HT1080 (cell line): ENCODE results near the gene CTDP1. TPM values are rescaled to one million over a fixed set of nuclear protein-coding genes. Genes with fewer than 3 reads are reported as not detected.

Source experiments
- DNase-seq: peaks from one replicate; pipeline ENCODE4 v3.0.0-alpha.2; 2015; ENCODE audit warnings: low read depth
- total RNA-seq: library from RNA; depleted of rRNA; stranded (reverse); fragments of >200 nt; shearing (Covaris generic); gene quantifications from 2 replicates; pipeline ENCODE4 v1.2.3, GENCODE V29; 2014

CTDP1 gene
- total RNA-seq, 1 experiment from 2014 or later = 26.9 TPM

DNA sequence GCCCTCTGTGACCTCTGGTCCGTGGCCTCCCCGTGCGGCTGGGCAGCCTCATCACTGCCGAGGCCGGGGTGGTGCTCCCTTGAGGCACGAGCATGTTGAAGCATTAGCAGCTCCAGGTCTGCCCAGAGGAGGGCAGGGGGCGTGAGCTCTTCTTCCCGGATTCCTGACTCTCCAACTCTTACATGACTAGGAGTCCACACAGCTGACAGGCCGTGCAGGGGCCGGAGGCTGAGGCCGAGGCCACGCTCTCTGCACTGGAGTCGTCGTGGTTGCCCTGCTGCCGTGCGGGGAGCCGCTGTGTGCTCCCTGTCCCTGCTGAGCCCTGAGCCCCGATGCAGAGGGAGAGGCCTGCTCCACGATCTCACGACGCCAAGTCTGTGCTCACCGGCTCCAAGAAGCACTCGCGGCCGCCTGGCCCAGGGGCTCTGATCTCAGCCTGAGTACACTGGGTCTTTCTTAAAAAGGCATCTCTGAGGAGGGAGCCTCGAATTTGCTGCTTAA, 98.7 kb downstream of the CTDP1 start:
- no peak for DNase-seq

DNA sequence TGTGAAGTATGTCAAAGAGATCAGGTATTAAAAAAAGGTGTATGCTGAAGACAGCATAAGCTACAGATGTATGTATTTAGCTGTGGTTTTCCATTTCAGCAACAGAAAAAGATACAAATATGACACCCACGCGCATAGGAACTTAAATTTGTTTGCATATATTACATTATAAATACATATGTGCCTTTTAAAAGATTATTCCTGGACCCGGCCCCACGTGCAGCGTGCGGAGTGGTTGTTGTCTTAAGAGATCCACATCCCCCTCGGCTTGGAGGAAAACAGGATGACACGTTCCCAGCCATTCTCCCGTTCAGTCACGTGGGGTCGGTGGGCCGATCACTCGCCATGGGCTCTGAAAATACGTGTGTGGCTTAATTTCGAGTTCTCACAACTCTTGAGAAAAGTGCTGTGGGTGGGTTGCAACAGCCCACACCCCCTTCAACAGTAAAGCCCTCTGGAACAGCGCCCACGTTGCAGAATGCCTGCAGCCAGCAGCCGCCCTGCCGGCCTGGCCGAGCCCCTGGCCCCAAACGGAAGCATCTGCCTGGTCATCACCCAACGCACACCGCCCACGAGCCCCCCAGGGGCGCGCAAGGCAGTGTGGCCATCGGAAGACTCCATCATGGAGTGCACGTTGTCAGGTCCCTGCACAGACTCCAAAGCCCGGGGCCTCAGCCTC, 99.6 kb downstream of the CTDP1 start:
- DNase-seq = no peak

DNA sequence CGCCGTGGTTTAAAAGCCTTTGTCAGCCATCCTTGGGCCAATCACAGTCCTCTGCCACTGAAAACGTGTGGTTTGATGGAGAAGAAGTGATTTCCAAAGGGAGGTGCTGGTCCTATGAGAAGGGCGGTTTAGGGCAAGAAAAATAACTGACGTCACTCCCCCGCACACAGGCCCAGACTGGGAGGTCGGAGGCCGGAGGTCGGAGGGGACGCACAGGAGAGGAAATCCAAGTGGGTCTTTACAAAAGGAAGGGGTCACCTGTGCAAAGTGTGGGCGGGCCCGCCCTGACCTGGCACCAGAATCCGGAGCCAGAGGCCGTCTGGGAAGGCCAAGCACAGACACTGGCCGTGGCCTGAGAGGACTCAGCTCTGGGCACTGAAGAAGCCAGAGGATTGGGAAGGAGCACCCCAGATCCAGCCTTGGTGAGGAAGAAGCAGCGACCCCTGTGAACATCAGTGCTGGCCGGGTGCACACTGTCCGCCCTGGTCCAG, 100.1 kb downstream of the CTDP1 start:
- no peak for DNase-seq

DNA sequence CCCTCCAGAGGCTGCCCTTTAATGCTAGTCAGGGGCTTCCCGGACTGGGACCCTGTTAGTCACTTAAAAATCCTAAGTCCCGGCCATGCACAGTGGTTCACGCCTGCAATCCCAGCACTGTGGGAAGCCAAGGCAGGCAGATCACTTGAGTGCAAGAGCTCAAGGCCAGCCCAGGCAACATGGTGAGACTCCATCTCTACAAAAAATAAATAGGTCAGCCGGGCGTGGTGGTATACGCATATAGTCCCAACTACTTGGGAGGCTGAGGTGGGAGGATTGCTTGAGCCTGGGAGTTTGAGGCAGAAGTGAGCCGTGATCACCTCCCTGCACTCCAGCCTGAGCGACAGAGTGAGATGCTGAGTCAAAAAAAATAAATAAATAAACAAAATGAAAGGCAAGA, 100.9 kb downstream of the CTDP1 start:
- no peak for DNase-seq

DNA sequence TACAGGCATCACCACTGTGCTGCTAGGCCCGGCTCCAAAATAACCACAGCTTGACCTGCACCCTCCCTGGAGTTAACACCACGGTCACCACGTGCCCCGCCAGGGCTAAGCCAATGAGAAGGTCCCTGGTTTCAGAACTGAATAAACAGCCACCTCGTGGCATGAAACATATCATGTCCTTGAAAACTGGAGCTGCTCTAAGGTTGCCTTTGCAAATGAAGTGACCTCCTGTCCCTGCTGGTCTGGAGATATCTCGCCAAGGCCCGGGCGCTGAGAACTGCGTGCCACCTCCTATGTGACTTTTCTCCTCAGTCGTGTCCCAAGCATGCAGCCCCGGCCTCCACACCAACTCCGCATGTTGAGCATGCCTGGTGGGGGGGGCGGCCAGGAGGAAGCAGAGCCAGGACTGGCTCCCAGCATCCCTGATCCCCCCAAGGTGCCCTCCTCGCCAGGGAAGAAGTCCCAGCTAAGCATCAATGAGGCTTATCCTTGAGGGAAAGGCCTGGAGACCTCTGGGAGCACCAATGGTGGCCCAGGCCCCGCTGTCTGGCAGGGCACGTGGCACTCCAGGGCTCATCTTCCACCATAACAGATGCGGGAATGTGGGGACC, 101.8 kb downstream of the CTDP1 start:
- no peak for DNase-seq

DNA sequence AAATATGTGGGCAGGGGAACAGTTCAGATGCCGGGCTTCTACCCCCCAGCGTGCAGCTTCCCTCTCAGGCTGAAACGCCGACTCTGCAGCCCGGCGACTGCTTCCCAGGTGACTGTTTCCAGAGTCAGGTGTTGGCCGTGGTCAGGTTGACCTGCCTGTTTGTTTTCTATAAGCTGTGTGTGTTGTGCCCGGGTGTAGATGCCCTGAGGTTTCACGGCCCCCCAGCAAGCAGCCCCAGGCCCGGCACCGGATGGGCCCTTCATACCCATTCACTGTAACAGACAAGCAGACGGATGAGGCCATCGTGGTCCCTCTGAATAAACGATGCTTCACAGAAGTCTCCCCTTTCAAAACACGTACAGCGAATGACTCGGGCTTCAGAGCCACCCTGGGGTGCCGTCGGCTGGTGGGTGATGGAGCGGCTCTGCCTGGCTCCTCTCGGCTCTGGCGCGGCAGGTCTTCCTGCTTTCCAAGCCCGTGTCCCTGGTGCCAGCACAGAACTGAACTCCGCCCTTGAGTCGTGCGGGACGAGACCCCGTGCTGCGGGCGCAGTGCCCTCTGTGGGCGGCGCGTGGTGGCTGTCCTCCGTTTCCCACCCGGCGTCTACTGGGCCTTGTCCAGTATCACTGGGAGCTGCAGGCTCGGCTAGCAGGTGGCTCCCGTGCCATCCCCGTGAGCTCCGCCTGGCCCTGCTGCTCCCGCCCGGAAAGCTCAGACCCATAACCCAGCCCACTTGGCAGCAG, 103.1 kb downstream of the CTDP1 start:
- no peak for DNase-seq

DNA sequence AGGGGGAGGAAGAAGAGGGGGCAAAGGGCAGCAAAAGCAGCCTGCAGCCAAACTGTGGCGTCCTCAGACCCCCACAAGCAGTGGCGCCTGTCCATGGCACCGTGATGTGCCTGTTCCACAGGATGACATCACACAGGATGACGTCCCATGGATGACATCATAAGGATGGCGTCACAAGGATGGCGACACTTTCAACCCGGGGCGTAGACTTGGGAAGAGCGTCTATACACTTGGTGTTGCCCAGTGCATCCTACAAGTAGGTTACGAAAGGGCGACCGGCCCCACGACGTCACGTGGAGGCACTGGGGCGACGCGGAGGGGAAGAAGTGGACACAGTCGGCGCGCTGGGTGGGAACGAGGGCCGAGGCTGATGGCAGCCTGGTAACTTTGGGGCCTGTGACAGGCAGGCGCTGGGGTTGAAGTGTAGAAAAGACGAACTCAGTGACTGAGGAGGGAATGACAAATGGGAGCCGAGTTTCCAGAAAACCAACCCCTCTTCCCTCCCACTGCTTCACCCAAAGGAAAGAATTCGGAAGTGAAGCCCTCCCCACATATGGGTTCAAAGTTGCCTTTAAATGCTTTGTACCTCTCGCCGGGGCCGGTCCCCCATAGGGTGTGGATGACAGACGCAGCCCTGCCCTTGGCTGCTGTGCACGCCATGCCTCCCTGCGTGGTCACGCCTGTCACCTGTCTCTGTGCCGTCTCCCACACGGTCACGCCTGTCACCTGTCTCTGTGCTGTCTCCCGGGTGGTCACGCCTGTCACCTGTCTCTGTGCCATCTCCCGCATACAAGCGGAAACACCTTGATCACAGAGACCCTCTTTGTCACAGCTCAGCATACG, 104.7 kb downstream of the CTDP1 start:
- no peak for DNase-seq

DNA sequence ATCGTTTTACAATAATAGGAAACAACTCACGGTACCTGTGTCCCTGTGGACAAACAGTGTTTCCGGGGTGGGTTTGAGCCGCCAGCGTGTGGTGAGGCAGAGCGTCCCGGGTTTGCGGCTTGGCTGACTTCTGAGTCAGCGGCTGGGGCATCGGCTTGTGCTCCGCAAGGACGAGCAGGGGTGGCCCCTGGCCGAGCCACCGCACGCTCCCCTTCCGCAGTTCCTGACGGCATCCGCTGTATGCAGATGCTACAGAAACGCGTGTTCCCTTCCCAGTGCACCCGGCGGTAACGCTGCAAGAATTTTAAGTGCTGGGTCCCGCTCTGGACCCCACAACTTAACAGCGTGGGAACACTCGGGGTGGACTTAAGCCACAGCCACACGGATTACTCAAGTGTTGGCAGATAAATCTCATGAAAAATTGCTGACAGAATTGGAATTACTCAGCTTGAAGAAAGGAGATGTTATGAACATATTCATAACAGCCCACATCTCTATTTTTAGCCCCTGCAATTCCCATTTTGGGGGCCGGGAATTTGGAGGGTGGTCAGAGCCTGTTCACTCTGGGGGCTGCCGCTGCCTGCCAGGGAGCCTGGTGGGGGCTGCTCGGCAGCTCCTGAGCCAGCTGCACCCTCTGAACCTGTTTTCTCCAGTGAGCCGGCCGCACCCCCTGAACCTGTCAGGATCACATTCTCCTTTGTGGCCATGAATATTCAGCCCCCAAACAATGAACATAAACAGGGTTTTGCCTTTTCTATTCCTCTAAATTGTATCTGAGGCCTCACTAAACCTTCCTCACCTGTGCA, 105.6 kb downstream of the CTDP1 start:
- DNase-seq = peak; percentile 45

DNA sequence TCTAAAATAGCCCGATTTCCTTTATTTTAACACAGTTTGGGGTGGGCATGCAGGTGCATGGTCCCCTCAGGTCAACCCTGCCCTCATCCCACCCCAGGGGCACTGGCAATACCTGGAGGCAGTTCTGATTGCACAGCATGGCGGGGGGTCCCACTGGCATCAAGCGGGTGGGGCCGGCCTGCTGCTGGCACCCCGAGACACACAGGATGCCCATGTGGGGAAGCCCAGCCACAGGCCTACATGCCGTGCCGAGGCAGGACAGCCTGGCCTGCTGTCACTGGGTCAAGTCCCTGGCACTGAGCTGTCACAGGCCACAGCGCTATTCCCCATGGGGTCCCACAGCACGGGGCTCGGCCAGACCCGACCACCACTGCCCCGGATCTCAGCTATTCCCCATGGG, 106.2 kb downstream of the CTDP1 start:
- no peak for DNase-seq

DNA sequence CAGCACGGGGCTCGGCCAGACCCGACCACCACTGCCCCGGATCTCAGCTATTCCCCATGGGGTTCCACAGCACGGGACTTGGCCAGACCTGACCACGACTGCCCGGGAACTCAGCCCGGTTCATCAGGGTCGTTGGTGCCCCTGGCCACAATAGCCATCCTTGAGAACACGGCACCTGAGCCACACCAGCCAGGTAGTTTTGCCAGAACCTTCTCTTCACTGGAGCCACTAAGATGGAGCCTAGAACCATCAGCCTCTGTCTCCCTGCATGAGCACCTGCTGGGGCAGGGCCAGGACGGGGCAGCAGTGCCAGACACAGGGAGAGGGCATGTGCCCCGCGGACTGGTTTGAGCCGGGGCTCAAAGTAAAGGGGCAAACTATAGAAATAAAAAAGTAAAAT, 106.7 kb downstream of the CTDP1 start:
- DNase-seq = no peak

DNA sequence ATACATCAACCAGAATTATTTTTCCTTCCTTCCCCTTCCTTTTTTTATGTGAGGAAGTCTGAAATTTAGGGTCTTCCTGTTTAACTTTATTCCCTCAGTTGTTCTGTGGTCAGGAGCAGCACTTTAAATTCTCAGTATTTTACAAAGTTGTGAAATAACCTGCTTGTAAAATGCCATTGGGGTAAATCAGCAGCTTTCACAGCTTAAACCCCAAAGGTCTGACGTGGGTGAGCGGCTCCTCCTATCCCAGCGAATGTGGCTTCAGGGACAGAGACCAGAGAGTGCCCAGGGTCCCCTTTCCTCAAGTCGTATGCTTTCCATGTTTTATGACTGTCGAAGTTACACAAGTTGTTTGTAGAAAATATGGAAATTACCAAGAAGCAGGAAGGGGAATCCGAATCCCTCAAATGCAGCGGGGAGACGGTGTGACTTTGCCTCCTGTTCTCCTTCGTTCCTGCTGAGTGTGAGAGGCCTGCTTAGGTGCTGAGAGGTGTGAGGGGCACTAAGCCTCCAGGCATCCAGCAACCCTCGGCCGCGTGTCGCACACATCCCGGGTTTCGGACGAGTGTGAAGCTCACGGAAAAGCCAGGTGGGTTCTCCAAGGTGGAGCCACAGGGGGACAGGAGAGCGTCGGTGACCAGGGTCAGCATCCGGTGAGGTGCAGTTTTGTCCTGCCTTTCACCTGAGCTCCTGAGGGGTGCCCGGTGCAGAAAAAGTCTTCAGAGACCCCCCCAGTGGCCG, 107.4 kb downstream of the CTDP1 start:
- no peak for DNase-seq

DNA sequence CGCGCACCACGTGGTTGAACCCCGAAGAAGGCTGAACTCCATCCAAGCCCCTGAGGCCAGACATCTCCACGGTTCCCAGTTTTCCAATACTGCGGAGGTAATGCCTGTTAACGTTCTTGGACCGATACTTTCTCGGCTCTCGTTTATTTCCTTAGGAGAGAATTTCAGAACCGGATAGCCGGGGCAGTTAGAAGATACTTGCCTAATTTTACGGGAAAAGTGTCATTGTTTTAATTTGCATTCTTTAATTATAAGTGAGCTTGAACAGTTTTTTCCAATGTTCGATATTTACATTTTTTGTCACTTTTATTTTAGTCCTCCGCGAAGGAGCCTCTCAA, 107.9 kb downstream of the CTDP1 start:
- no peak for DNase-seq

DNA sequence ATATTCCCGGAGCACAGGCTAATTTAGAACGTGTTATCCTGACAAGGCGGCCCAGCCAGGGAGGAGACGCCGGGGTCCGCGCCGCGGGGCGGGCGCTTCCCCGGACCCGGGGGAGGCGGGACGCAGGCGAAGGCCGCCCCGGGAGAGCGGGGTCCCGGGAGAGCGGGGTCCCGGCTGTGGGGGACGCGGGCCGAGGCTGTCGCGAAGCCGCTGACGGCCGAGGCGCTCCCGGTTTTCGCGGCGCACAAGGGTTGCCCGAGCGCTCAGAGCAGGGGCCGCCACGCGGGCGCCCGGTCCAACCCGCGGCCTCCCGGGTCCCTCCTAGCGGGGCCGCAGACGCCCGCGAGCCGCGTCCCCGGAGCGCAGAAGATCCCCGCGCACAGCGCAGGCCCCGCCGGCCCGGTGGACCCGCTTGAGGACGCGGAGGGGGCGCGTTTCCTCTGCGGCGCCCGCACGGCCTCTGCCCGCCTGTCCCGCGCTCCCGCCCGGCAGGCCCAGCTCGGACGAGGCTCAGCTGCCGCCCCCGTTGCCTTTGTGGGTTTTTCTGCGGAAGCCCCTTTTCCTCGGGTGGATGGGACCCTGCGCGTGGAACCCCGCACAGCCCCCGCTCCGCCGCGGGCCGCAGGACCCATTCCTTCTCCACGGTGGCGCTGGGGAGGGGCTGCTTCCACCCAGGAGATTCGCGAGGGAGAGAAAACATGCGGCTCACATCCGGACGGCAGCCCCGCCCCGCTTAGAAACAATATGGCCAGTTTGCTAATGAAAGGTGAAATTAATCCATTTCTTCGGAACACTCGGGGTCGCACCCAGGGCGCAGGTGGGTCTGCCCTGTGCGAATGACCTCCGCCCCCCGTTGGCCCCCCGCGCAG, 108.5 kb downstream of the CTDP1 start:
- no peak for DNase-seq

DNA sequence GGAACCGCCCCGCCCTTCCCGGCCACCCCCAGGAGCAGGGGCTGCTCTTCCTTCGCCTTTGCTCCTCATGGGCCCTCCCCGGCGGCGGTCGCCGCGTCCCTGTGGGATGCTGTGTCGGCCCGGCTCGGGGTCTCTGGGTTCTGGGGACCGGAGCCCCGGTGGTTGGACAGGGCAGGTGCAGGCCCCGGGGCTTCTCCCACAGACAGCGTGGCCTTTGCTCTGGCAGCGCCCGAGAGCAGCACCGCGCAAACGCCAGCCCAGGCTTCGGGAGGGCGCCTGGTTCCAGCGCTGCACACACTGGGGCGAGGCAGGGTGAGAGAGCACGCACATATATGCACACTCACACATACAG, 109.1 kb downstream of the CTDP1 start:
- DNase-seq = no peak

DNA sequence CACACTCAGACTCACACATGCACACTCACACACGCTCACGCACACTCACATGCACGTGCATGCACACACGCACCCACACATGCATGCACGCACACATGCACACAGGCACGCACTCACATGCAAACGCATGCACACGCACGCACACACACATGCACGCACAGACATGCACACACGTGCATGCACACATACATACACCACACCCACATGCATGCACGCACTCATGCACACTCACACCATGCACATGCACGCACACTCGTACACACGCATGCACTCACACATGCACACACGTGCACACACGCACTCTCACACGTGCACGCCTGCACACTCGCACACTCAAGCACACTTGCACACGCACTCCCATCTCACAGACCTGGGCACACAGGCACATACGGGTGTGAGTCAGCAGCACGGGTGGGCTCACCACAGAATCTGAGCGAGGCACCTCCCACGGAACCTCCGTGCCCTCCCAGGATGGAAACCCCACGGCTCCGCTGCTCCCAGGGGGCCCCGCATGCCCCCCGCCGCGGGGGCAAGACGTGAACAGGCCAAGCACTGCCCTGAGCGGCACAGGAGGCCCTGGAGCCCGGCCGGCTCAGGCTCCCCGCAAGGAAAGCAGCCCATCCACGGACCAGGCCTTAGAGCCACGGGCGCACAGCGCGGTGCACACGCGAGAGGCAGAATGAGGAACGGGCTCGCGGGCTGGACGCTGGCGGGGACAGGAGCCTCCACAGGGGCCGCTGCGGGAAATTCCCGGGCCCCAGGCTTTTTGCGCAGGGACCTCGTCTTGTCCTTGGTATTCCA, 109.7 kb downstream of the CTDP1 start:
- no peak for DNase-seq

DNA sequence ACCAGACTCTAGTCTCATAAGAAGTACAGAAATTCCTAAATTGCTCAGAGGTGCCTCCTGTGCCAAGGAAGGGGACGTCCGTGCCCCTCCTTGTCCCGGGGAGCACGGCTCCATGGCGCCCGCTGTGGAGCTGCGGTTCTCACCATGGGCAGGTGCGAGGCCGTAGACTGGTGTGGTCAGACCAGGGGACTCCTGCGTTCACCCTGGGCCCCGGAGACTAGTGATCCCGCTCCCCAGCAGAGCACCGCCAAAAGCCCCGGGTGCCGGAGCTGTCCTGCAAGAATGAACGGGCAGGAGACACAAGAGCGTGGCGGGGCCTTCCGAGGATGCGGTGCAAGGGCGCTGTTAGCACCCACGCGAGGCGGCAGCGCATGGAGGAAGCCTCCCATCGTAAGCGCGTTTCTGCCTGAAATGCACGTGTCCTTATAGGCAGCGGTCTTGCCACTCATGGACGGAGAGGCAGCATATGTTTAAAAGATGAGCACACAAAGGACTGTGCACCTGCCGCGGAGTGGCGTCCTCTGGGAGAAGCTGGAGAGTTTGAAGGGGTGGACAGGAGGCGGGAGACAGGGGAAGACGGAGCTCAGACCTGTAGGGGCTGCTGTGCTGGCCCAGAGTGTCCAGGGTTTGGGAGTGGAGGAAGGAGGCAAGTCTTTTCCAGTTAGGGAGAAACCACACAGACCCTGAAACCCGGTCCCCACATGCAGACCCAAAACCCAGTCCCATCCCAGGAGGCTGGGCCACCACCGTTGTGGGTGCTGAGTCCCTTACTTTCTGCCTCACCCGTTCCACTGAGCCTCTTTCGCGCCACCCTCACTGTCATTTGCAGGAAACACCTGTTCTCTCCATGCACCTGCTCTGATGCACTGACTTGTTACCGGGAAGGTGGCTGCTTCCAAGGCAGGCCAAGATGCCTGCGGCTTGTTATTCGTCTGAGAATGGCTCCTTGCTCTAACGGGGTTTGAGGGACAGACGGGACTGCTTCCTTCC, 110.6 kb downstream of the CTDP1 start:
- no peak for DNase-seq
